ENCODE data around the gene S100A2.

S100A2 gene

GRCh38 chr1:153535242-153536011, 30.2 kb downstream of the S100A2 start, which contains the start of gene S100A6:
Gene S100A6, minus strand, starts transcription at chr1:153535991. Its CDS starts 652 bp downstream, at chr1:153535339.
- DNase-seq (ENCODE audit: low read depth in 1 of 2, low spot score in 1 of 2), result no peak
- no peaks in the 10 kb centered on the region for H3K27me3 ChIP-seq (ENCODE audit: insufficient read depth, poor library complexity, severe bottlenecking)
- peak within 1 kb of the TSS; percentile 38 for H3K4me3 ChIP-seq (replicated peaks; ENCODE audit: insufficient read depth, low read length)
- H3K27ac ChIP-seq (replicated peaks), result peak within 1 kb of the TSS; percentile 69
- TF ChIP-seq GABPA (IDR thresholded peaks at IDR 0.05; ENCODE audit: low read depth), result no peak
- TF ChIP-seq SPI1 (IDR thresholded peaks at IDR 0.05; ENCODE audit: borderline replicate concordance, low read depth), result no peak
- TF ChIP-seq POLR2AphosphoS5 (IDR thresholded peaks at IDR 0.05; ENCODE audit: low read depth), result no peak
- TF ChIP-seq, protein P1, sequence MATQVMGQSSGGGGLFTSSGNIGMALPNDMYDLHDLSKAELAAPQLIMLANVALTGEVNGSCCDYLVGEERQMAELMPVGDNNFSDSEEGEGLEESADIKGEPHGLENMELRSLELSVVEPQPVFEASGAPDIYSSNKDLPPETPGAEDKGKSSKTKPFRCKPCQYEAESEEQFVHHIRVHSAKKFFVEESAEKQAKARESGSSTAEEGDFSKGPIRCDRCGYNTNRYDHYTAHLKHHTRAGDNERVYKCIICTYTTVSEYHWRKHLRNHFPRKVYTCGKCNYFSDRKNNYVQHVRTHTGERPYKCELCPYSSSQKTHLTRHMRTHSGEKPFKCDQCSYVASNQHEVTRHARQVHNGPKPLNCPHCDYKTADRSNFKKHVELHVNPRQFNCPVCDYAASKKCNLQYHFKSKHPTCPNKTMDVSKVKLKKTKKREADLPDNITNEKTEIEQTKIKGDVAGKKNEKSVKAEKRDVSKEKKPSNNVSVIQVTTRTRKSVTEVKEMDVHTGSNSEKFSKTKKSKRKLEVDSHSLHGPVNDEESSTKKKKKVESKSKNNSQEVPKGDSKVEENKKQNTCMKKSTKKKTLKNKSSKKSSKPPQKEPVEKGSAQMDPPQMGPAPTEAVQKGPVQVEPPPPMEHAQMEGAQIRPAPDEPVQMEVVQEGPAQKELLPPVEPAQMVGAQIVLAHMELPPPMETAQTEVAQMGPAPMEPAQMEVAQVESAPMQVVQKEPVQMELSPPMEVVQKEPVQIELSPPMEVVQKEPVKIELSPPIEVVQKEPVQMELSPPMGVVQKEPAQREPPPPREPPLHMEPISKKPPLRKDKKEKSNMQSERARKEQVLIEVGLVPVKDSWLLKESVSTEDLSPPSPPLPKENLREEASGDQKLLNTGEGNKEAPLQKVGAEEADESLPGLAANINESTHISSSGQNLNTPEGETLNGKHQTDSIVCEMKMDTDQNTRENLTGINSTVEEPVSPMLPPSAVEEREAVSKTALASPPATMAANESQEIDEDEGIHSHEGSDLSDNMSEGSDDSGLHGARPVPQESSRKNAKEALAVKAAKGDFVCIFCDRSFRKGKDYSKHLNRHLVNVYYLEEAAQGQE (IDR thresholded peaks at IDR 0.05; ENCODE audit: insufficient replicate concordance, low read depth), result no peak
- TF ChIP-seq, protein P2, sequence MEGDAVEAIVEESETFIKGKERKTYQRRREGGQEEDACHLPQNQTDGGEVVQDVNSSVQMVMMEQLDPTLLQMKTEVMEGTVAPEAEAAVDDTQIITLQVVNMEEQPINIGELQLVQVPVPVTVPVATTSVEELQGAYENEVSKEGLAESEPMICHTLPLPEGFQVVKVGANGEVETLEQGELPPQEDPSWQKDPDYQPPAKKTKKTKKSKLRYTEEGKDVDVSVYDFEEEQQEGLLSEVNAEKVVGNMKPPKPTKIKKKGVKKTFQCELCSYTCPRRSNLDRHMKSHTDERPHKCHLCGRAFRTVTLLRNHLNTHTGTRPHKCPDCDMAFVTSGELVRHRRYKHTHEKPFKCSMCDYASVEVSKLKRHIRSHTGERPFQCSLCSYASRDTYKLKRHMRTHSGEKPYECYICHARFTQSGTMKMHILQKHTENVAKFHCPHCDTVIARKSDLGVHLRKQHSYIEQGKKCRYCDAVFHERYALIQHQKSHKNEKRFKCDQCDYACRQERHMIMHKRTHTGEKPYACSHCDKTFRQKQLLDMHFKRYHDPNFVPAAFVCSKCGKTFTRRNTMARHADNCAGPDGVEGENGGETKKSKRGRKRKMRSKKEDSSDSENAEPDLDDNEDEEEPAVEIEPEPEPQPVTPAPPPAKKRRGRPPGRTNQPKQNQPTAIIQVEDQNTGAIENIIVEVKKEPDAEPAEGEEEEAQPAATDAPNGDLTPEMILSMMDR (IDR thresholded peaks at IDR 0.05; ENCODE audit: insufficient read depth, low read length), result no peak

GRCh38 chr1:153534925-153535241, 30.8 kb downstream of the S100A2 start:
- Histone ChIP-seq H3K27me3 (ENCODE audit: insufficient read depth, poor library complexity, severe bottlenecking) (no peaks in the 10 kb centered on the region), H3K4me3 (replicated peaks; ENCODE audit: insufficient read depth, low read length) (no peak overlapping the region), H3K27ac (replicated peaks) (no peak overlapping the region)
- no peak for DNase-seq (ENCODE audit: low read depth in 1 of 2, low spot score in 1 of 2)
- no peak for TF ChIP-seq GABPA (IDR thresholded peaks at IDR 0.05; ENCODE audit: low read depth)
- TF ChIP-seq, protein P1 (IDR thresholded peaks at IDR 0.05; ENCODE audit: insufficient replicate concordance, low read depth), result no peak
- TF ChIP-seq SPI1 (IDR thresholded peaks at IDR 0.05; ENCODE audit: borderline replicate concordance, low read depth), result no peak
- TF ChIP-seq, protein P2 (IDR thresholded peaks at IDR 0.05; ENCODE audit: insufficient read depth, low read length), result no peak
- TF ChIP-seq POLR2AphosphoS5 (IDR thresholded peaks at IDR 0.05; ENCODE audit: low read depth), result no peak

GRCh38 chr1:153534226-153534924, 31.3 kb downstream of the S100A2 start:
- no peak for TF ChIP-seq GABPA (IDR thresholded peaks at IDR 0.05; ENCODE audit: low read depth)
- TF ChIP-seq, protein P1 (IDR thresholded peaks at IDR 0.05; ENCODE audit: insufficient replicate concordance, low read depth), result no peak
- TF ChIP-seq, protein P2 (IDR thresholded peaks at IDR 0.05; ENCODE audit: insufficient read depth, low read length), result no peak
- TF ChIP-seq SPI1 (IDR thresholded peaks at IDR 0.05; ENCODE audit: borderline replicate concordance, low read depth), result no peak
- no peak for TF ChIP-seq POLR2AphosphoS5 (IDR thresholded peaks at IDR 0.05; ENCODE audit: low read depth)
- Histone ChIP-seq H3K27me3 (ENCODE audit: insufficient read depth, poor library complexity, severe bottlenecking) (no peaks in the 10 kb centered on the region), H3K4me3 (replicated peaks; ENCODE audit: insufficient read depth, low read length) (no peak overlapping the region), H3K27ac (replicated peaks) (no peak overlapping the region)
- DNase-seq (ENCODE audit: low read depth in 1 of 2, low spot score in 1 of 2), result no peak

Measured in HL-60 (cell line).